Uterus (tissue), 4 donors: ENCODE results near the gene RPS29. TPM values are rescaled to one million over a fixed set of nuclear protein-coding genes. Genes with fewer than 3 reads are reported as not detected.

Experiments used
- DNase-seq, 2 donors: peaks; one replicate each; pipeline ENCODE4 v3.0.0-alpha.2; 2019 to 2020
- H3K27ac ChIP-seq, 2 donors: fragments of 200-600 bp; sonication (generic); 1 replicate in 1 of 2; 2 replicates in 1 of 2; pipeline ENCODE4 v1.5.1; 2016 to 2018
- H3K27me3 ChIP-seq, 2 donors: fragments of 200-600 bp; sonication (generic); one replicate each; pipeline ENCODE4 v1.5.1; 2018 to 2019; ENCODE audit warnings: control low read depth in 1 of 2
- H3K36me3 ChIP-seq, 2 donors: fragments of 200-600 bp; sonication (generic); one replicate each; pipeline ENCODE4 v1.5.1; 2019; ENCODE audit warnings: control low read depth in 1 of 2
- H3K4me1 ChIP-seq, 2 donors: fragments of 200-600 bp; sonication (generic); one replicate each; pipeline ENCODE4 v1.5.1; 2018 to 2019; ENCODE audit warnings: control low read depth in 1 of 2
- H3K4me3 ChIP-seq, 2 donors: fragments of 200-600 bp; sonication (generic); 1 replicate in 1 of 2; 2 replicates in 1 of 2; pipeline ENCODE4 v1.5.1; 2018 to 2019; ENCODE audit warnings: mild to moderate bottlenecking in 1 of 2
- H3K9me3 ChIP-seq, 2 donors: fragments of 200-600 bp; sonication (generic); one replicate each; pipeline ENCODE4 v1.5.1; 2019; ENCODE audit warnings: control low read depth in 1 of 2
- CTCF ChIP-seq, 4 experiments: fragments of 200-600 bp in 2 of 4; fragments of 450-650 bp in 2 of 4; sonication (generic) in 2 of 4; IDR thresholded peaks; one replicate each; pipeline ENCODE4 v1.5.1; 2016 to 2019; ENCODE audit warnings: antibody characterized with exemption in 4 of 4, mild to moderate bottlenecking in 2 of 4, moderate library complexity in 1 of 4
- POLR2A ChIP-seq, 2 donors: fragments of 450-650 bp; IDR thresholded peaks; one replicate each; pipeline ENCODE4 v1.6.1; 2016; ENCODE audit warnings: antibody characterized with exemption in 2 of 2, mild to moderate bottlenecking in 1 of 2, moderate library complexity in 1 of 2
- intact Hi-C: fragments of 100-400 bp; cut with DNase I; formaldehyde crosslinking; loops from one replicate; pipeline ENCODE4 v1.15.1; 2023; ENCODE audit warnings: low total_unique reads
- total RNA-seq, 4 donors: library from RNA; depleted of rRNA in 3 of 4; stranded (reverse); fragments of >200 nt in 3 of 4; gene quantifications; one replicate each; pipeline versions ENCODE4 v1.1.0 to v1.2.4, GENCODE V29; 2014 to 2023
- donor health status: DM: yes; HTN: yes; CAD: no.

The RPS29 gene
- total RNA-seq, 4 donors from 2014 or later, result 1,068 to 7,966 (median 2,908) TPM

GRCh38 chr14:49574038-49574437, 12.1 kb downstream of the RPS29 start:
- Histone ChIP-seq H3K9me3 (no peaks in the 10 kb centered on the region), H3K27ac (no peak overlapping the region), H3K36me3 (no peaks in the 10 kb centered on the region), H3K27me3 (no peaks in the 10 kb centered on the region), H3K4me1 (no peaks in the 10 kb centered on the region), H3K4me3 (no peak overlapping the region)
- DNase-seq, result no peak
- intact Hi-C loops, result no loop called here
- no peak for TF ChIP-seq CTCF (IDR thresholded peaks at IDR 0.05)
- TF ChIP-seq POLR2A (IDR thresholded peaks at IDR 0.05), result no peak

- intact Hi-C loops, result no loop called here
- H3K4me3 ChIP-seq, result no peak overlapping the region
- no peaks in the 10 kb centered on the region for H3K27me3 ChIP-seq
- H3K4me1 ChIP-seq, result no peaks in the 10 kb centered on the region
- H3K27ac ChIP-seq, result no peak overlapping the region
- H3K9me3 ChIP-seq, result no peaks in the 10 kb centered on the region
- H3K36me3 ChIP-seq, result no peaks in the 10 kb centered on the region
- TF ChIP-seq CTCF (IDR thresholded peaks at IDR 0.05) (no peak), POLR2A (IDR thresholded peaks at IDR 0.05) (no peak)
- DNase-seq, result no peak
Measured at GRCh38 chr14:49569281-49569680, 16.9 kb downstream of the RPS29 start.

- Histone ChIP-seq H3K27me3 (no peaks in the 10 kb centered on the region), H3K4me1 (no peaks in the 10 kb centered on the region), H3K4me3 (no peak overlapping the region), H3K36me3 (no peaks in the 10 kb centered on the region), H3K9me3 (no peaks in the 10 kb centered on the region), H3K27ac (no peak overlapping the region)
- DNase-seq, result no peak
- no peak for TF ChIP-seq POLR2A (IDR thresholded peaks at IDR 0.05)
- no peak for TF ChIP-seq CTCF (IDR thresholded peaks at IDR 0.05)
- intact Hi-C loops, result no loop called here
Measured at GRCh38 chr14:49566714-49567113, 19.5 kb downstream of the RPS29 start.

- Histone ChIP-seq H3K27ac (no peak overlapping the region), H3K36me3 (no peaks in the 10 kb centered on the region), H3K27me3 (no peaks in the 10 kb centered on the region), H3K4me3 (no peak overlapping the region), H3K4me1 (no peaks in the 10 kb centered on the region), H3K9me3 (no peaks in the 10 kb centered on the region)
- intact Hi-C loops, result no loop called here
- DNase-seq, result no peak
- TF ChIP-seq CTCF (IDR thresholded peaks at IDR 0.05), result no peak
- no peak for TF ChIP-seq POLR2A (IDR thresholded peaks at IDR 0.05)
Measured at GRCh38 chr14:49559979-49560768, 26.0 kb downstream of the RPS29 start.

- Histone ChIP-seq H3K27ac (no peak overlapping the region), H3K36me3 (no peaks in the 10 kb centered on the region), H3K4me3 (no peak overlapping the region), H3K4me1 (no peaks in the 10 kb centered on the region), H3K27me3 (no peaks in the 10 kb centered on the region), H3K9me3 (no peaks in the 10 kb centered on the region)
- TF ChIP-seq POLR2A (IDR thresholded peaks at IDR 0.05) (no peak), CTCF (IDR thresholded peaks at IDR 0.05) (no peak)
- intact Hi-C loops, result no loop called here
- no peak for DNase-seq
Measured at GRCh38 chr14:49553892-49554291, 32.3 kb downstream of the RPS29 start.
